Suprapubic skin (tissue), 4 donors: Measurements from ENCODE around the gene DIP2C. TPM values are rescaled to one million over a fixed set of nuclear protein-coding genes. Genes with fewer than 3 reads are reported as not detected.

Experiments
- DNase-seq, 2 donors: peaks; one replicate each; pipeline ENCODE4 v3.0.0-alpha.2; 2019; ENCODE audit warnings: low spot score in 2 of 2
- H3K27ac ChIP-seq: fragments of 200-600 bp; sonication (generic); one replicate; pipeline ENCODE4 v1.5.1; 2019
- H3K27me3 ChIP-seq: fragments of 200-600 bp; sonication (generic); one replicate; pipeline ENCODE4 v1.5.1; 2019
- H3K36me3 ChIP-seq: fragments of 200-600 bp; sonication (generic); one replicate; pipeline ENCODE4 v1.5.1; 2019
- H3K4me1 ChIP-seq: fragments of 200-600 bp; sonication (generic); one replicate; pipeline ENCODE4 v1.5.1; 2019
- H3K4me3 ChIP-seq: fragments of 200-600 bp; sonication (generic); one replicate; pipeline ENCODE4 v1.5.1; 2019; ENCODE audit warnings: mild to moderate bottlenecking
- H3K9me3 ChIP-seq: fragments of 200-600 bp; sonication (generic); one replicate; pipeline ENCODE4 v1.5.1; 2019
- EP300 ChIP-seq: sonication (generic); formaldehyde crosslinking; IDR thresholded peaks from one replicate; pipeline ENCODE4 v1.6.1; 2017; ENCODE audit warnings: antibody characterized with exemption
- POLR2A ChIP-seq, 2 donors: fragments of 450-650 bp; IDR thresholded peaks; one replicate each; pipeline ENCODE4 v1.6.1; 2017; ENCODE audit warnings: antibody characterized with exemption in 2 of 2, mild to moderate bottlenecking in 2 of 2, moderate library complexity in 2 of 2
- POLR2AphosphoS5 ChIP-seq, 3 donors: sonication (generic); formaldehyde crosslinking; IDR thresholded peaks; one replicate each; pipeline ENCODE4 v1.6.1; 2017; ENCODE audit warnings: antibody characterized with exemption in 3 of 3
- WGBS: methylation state at CpG from one replicate; pipeline ENCODE4 v1.1.5; 2018; 5-methylcytosine and 5-hydroxymethylcytosine counted together
- total RNA-seq, 4 donors: library from RNA; depleted of rRNA; stranded (reverse); fragments of >200 nt; gene quantifications; one replicate each; pipeline ENCODE4 v1.1.0, GENCODE V29; 2016
- TF ChIP-seq, protein P1 (sequence below), 2 donors: fragments of 200-600 bp in 1 of 2; fragments of 450-650 bp in 1 of 2; sonication (generic) in 1 of 2; IDR thresholded peaks; one replicate each; pipeline ENCODE4 v1.5.1; 2016 to 2019; ENCODE audit warnings: antibody characterized with exemption in 2 of 2, mild to moderate bottlenecking in 1 of 2, moderate library complexity in 1 of 2

Gene DIP2C
- total RNA-seq, 4 donors from 2014 or later: 6.7 to 23.3 (median 14.7) TPM

DNA sequence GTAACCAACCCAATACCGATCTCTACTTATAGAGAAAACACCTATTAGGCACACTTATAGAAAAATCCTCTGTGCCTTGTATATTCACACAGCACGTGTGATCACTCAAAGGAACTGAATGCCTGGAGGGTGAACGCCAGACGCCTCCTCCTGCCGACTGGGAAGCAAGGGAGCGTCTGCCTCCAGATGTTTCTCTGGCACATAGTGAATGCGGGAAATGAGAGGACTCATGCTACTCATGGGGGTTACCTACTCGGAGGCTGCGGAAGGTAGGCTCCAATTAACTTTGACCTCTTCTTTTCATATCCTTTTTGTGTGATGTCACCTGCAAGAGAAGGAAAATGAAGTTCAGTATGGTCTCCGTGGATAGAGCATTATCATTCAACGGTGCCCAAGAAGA lies 203.3 kb downstream of the DIP2C start:
- WGBS: 29% methylated on average over 11 of the region's 11 CpGs
- peaks cover 32% of the 10 kb centered on the region for H3K4me1 ChIP-seq
- TF ChIP-seq, protein P1, sequence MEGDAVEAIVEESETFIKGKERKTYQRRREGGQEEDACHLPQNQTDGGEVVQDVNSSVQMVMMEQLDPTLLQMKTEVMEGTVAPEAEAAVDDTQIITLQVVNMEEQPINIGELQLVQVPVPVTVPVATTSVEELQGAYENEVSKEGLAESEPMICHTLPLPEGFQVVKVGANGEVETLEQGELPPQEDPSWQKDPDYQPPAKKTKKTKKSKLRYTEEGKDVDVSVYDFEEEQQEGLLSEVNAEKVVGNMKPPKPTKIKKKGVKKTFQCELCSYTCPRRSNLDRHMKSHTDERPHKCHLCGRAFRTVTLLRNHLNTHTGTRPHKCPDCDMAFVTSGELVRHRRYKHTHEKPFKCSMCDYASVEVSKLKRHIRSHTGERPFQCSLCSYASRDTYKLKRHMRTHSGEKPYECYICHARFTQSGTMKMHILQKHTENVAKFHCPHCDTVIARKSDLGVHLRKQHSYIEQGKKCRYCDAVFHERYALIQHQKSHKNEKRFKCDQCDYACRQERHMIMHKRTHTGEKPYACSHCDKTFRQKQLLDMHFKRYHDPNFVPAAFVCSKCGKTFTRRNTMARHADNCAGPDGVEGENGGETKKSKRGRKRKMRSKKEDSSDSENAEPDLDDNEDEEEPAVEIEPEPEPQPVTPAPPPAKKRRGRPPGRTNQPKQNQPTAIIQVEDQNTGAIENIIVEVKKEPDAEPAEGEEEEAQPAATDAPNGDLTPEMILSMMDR (IDR thresholded peaks at IDR 0.05): no peak
- no peak for TF ChIP-seq POLR2AphosphoS5 (IDR thresholded peaks at IDR 0.05)
- TF ChIP-seq POLR2A (IDR thresholded peaks at IDR 0.05): no peak
- TF ChIP-seq EP300: no peak
- H3K4me3 ChIP-seq: no peak overlapping the region
- peaks cover 6% of the 10 kb centered on the region for H3K36me3 ChIP-seq
- no peaks in the 10 kb centered on the region for H3K9me3 ChIP-seq
- DNase-seq: peak in 1 of 2 donors; percentile 54
- no peaks in the 10 kb centered on the region for H3K27me3 ChIP-seq
- H3K27ac ChIP-seq: no peak overlapping the region

DNA sequence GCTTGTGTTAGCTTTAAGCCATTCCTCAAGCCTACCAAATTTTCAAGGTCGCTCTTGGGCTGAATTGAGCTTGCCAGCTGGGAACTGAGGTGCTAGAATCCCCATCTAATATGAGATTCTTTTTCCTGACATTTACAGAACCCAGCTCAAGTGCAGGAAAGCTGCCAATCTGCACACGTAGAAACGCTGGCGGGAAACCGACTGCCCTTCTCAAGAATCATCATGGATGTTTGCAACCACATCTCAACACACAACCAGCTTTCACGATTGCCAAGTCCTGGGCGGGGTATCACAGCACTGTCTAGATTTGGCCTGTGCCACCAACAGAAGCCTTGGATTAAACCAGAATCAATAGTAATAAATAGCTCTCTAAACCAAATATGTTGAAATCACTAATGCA lies 203.7 kb downstream of the DIP2C start:
- no peak for TF ChIP-seq POLR2A (IDR thresholded peaks at IDR 0.05)
- TF ChIP-seq EP300: no peak
- TF ChIP-seq, protein P1 (IDR thresholded peaks at IDR 0.05): no peak
- TF ChIP-seq POLR2AphosphoS5 (IDR thresholded peaks at IDR 0.05): no peak
- Histone ChIP-seq H3K36me3 (peaks cover 6% of the 10 kb centered on the region), H3K4me3 (no peak overlapping the region), H3K27ac (no peak overlapping the region), H3K9me3 (no peaks in the 10 kb centered on the region), H3K4me1 (peaks cover 29% of the 10 kb centered on the region), H3K27me3 (no peaks in the 10 kb centered on the region)
- 35% methylated on average over 7 of the region's 7 CpGs for WGBS
- DNase-seq: peak in 1 of 2 donors; percentile 45

DNA sequence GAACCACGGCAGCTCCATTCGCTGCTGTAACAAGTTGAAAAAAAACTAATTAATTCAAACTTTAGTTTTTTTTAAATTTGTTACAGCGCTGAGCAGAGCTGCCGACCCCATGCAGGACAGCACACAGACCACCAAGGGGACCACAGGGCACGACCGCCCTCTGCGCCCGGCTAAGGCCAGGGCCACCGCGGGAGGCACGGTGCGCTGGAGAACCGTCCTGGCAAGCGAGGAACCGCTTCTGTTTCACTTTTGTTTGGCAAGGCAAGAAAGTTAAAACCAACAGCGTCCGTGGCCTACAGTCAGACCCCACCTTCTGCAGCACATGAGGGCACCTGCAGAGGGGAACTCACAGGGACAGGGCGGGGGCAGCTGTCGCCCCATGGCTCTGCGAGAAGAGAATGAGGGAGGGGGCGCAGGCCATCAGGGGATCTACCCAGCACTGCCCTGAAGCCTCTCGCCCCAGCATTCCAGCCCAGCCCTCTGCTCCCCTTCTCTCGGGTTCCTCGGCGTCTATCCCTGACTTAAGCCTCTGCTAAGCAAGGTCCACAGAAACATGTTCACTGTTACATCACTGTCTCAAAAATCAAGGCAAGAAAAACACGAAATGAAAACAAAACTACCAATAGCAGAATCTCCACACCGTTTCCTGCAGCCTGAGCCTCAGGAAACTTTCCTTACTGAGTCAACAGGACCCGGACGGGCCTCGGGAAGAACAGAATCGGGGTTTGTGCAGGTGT lies 204.4 kb downstream of the DIP2C start:
- peak overlapping the region; percentile 39 for H3K27ac ChIP-seq
- H3K4me1 ChIP-seq: peaks cover 22% of the 10 kb centered on the region
- 63% methylated on average over 31 of the region's 31 CpGs for WGBS
- peak overlapping the region; percentile 45 for H3K4me3 ChIP-seq
- H3K27me3 ChIP-seq: no peaks in the 10 kb centered on the region
- H3K36me3 ChIP-seq: peaks cover 6% of the 10 kb centered on the region
- peak in 1 of 2 donors; percentile 43 for DNase-seq
- TF ChIP-seq POLR2A (IDR thresholded peaks at IDR 0.05) (no peak), POLR2AphosphoS5 (IDR thresholded peaks at IDR 0.05) (no peak), EP300 (no peak)
- TF ChIP-seq, protein P1 (IDR thresholded peaks at IDR 0.05): no peak
- H3K9me3 ChIP-seq: no peaks in the 10 kb centered on the region

DNA sequence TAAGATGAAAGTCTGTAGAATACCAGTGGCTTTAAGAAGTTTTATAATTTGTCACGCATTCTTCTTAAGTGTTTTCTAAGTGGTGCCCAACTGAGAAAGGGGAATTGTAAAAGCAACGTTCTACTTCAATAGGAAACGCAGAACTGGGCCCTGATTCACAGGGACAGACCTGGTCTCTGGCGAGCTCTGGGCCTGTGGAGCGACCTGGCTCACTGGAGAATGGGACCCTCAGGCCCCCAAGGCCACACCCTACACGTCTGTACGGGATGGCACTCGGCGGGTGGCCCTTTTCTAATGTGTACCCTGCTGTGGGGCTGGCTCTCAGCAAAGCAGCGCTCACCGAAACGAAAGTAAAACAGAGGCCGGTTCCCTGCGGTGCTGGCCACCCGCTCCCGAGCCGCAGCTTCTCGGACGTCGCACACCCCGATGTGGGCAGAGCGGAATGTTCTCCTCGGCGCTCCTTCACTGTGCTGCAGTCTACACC lies 205.0 kb downstream of the DIP2C start:
- Histone ChIP-seq H3K36me3 (peaks cover 6% of the 10 kb centered on the region), H3K27me3 (no peaks in the 10 kb centered on the region), H3K4me1 (peaks cover 22% of the 10 kb centered on the region), H3K27ac (peak overlapping the region; percentile 39), H3K4me3 (peak overlapping the region; percentile 45), H3K9me3 (no peaks in the 10 kb centered on the region)
- WGBS: 57% methylated on average over 22 of the region's 24 CpGs
- TF ChIP-seq, protein P1 (IDR thresholded peaks at IDR 0.05): no peak
- no peak for TF ChIP-seq POLR2A (IDR thresholded peaks at IDR 0.05)
- TF ChIP-seq EP300: no peak
- TF ChIP-seq POLR2AphosphoS5 (IDR thresholded peaks at IDR 0.05): no peak
- no peak for DNase-seq

DNA sequence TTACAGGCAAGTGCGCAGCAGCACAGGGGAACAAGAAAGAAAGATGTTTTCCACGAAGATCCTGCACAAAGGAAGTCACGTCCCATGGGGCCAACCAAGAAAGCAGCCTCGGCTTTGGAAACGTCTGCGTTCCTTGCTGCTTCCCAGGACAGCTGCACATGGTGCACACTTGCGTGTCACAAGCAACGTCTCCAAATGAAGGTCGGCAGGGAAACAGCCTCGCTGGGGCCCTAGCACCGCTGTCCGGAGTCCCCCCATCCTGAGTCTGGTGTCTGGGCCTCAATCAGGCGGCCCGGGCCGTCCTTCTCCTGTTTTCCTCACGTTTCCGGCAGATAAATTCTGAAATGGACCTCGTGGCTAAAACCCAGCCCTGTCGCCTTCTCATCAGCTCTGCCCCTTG lies 206.2 kb downstream of the DIP2C start:
- Histone ChIP-seq H3K4me3 (no peak overlapping the region), H3K27ac (no peak overlapping the region), H3K36me3 (peaks cover 6% of the 10 kb centered on the region), H3K9me3 (no peaks in the 10 kb centered on the region), H3K27me3 (no peaks in the 10 kb centered on the region), H3K4me1 (peaks cover 22% of the 10 kb centered on the region)
- no peak for DNase-seq
- 81% methylated on average over 19 of the region's 19 CpGs for WGBS
- no peak for TF ChIP-seq POLR2A (IDR thresholded peaks at IDR 0.05)
- no peak for TF ChIP-seq POLR2AphosphoS5 (IDR thresholded peaks at IDR 0.05)
- TF ChIP-seq, protein P1 (IDR thresholded peaks at IDR 0.05): no peak
- TF ChIP-seq EP300: no peak
